GM12865 (cell line): ENCODE results near the gene HDAC7.

Experiments used
- DNase-seq: peaks from one replicate; pipeline ENCODE4 v3.0.0; 2010; ENCODE audit warnings: low read depth
- H3K4me3 ChIP-seq: 2 replicates; pipeline ENCODE4 v1.5.1; 2011; ENCODE audit warnings: mild to moderate bottlenecking, low read depth, low read length, control low read depth
- CTCF ChIP-seq: IDR thresholded peaks from 2 replicates; pipeline ENCODE4 v1.5.1; 2011; ENCODE audit warnings: low read length, control low read depth, low read depth, inconsistent platforms; ENCODE audit not compliant: insufficient read depth; ENCODE audit errors: missing control alignments

Gene HDAC7

GRCh38 chr12:47795121-47795813 lies 24.4 kb downstream of the HDAC7 start:
- no peak for TF ChIP-seq CTCF
- H3K4me3 ChIP-seq, result no peak overlapping the region
- no peak for DNase-seq

- H3K4me3 ChIP-seq, result no peak overlapping the region
- no peak for DNase-seq
- TF ChIP-seq CTCF, result no peak
Measured at GRCh38 chr12:47794679-47795078, 25.0 kb downstream of the HDAC7 start.

GRCh38 chr12:47793015-47793681 lies 26.6 kb downstream of the HDAC7 start:
- no peak overlapping the region for H3K4me3 ChIP-seq
- no peak for TF ChIP-seq CTCF
- no peak for DNase-seq

DNA sequence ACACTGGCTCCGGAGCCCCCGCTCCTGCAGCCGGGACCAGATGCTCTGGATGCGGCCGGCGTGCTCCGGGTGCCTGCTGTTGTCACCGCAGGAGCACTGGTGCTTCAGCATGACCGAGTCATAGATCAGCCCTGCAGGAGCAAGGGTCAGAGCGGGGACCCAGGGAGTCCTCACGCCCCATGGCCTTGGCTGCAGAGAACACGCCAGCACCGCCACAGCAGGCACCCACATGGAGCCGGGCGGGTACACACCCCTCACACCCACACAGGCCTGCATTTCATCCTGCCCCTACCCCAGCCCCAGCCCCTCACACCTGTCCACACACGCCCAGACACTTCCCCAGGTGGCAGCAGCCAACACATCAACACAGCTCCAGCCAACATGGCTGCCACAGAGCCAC lies 27.8 kb downstream of the HDAC7 start:
- no peak for TF ChIP-seq CTCF
- no peak for DNase-seq
- H3K4me3 ChIP-seq, result no peak overlapping the region

DNA sequence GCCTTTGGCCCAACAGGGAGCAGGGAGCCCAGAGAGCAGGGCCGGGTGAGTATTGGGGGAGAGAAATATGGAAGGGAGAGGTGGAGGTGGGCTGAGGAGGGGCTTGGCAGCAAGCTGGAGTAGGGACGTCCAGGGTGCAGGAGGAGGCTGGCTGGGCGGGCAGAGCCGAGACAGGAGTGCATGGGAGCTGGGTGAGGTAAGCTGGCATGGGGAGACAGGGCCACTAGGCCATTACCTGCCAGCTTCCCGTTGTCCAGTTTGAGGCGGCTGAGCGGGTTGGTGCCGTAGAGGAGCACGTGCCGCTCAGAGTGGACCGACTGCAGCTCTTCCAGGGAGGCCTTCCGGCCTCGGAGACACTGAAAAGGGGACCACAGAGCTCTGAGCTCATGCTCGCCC lies 28.4 kb downstream of the HDAC7 start:
- DNase-seq, result no peak
- TF ChIP-seq CTCF, result no peak
- H3K4me3 ChIP-seq, result no peak overlapping the region

DNA sequence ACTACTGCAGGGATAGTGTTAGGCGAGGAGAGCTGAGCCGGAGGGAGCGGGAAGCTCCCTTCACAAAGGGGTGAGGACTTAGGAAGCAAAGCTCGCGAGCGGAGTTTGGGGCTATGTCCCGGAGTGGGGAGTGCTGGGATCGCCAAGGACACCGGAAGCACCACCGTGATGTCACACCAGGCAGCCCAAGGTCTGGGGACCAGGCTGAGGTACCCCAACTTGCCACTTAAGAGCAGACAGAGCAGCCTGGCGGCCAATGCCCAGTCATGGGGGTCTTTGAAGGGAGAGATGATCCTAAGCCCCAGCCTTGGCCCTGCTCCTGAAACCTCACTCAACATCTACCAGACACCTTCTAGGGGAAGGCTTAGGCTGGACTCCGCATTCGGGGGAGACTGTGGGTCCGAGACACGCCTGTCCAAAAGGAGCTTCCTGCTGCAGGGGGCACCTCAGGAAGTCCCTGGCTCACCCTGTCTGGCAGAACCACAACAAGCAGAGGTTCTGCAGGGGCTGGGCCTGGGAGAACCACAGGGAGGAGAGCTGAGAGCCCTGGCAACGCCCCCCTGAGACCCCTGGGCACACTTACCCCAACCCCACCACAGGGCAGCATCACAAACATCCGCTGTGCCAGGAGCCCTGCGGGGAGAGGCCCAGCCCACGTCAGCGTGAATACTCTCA lies 28.9 kb downstream of the HDAC7 start:
- DNase-seq, result no peak
- no peak overlapping the region for H3K4me3 ChIP-seq
- no peak for TF ChIP-seq CTCF
